Jurkat, Clone E6-1 (cell line): ENCODE data around the gene SAMD9L.
A peak's percentile ranks its signal among the peaks of the same experiment; 100 is the strongest.
"Not testable (repeated sequence)": the region's sequence is repeated elsewhere in the genome, so short reads cannot be mapped to it uniquely, and the experiment has no call there.

ENCODE experiments used
- DNase-seq: peaks from one replicate; pipeline ENCODE4 v3.0.0-alpha.2; 2011; ENCODE audit warnings: low read depth, low spot score
- H3K4me3 ChIP-seq: 2 replicates; pipeline ENCODE4 v1.5.1; 2011; ENCODE audit warnings: mild to moderate bottlenecking, low read length, control low read depth, moderate library complexity

The SAMD9L gene

DNA sequence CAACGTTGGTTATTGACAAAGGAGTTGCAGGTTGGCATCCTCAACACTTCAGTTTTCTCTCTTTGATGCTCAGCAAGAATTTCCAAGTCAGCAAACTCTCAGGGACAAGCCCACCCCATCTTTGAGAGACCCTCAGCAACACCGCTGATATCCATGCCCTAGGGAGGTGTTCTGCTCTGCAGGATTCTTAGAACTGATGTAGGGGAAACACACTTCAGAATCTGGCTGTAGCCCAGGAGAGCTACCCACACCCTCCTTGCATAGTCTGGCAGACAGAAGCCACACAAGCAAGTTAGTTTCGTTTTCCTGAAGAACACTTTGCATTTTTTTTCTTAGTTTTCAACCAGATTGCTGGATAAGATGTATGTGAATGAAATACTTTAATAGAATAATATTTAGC is 822 bp downstream of the SAMD9L start:
- peak overlapping the region; percentile 49 for H3K4me3 ChIP-seq
- DNase-seq: peak; percentile 60

DNA sequence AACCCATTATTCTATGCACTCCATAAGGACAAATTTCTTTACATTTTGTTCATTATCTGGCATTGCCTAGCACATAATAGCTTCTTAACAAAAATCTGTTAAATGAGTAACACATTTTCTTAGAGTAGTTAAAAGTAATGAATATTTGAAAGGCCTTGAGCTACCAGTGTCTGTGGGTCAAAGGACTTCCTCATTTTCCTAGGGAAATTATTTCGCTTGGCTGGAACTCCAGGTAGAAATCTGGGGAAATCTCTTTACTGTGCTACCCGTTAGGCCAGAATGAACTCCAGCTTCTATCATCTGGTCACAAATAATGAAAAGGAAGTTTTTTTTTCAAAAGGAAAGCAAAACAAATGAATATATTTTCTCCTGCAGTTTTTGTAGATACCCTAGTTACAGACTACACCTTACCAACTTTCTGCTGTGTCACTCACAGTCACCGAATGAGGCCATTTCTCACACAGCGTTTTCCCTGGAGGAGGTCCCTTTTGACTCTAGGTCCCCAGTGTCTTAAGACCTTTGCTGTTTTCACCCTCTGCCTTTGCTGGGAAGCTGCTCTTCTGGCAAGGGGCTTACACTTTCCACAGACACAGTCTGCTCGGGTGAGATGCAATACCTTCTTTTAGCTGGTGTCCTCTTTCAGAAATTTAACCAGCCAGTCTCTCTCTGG is 1.6 kb downstream of the SAMD9L start:
- no peak for DNase-seq
- no peak overlapping the region for H3K4me3 ChIP-seq

DNA sequence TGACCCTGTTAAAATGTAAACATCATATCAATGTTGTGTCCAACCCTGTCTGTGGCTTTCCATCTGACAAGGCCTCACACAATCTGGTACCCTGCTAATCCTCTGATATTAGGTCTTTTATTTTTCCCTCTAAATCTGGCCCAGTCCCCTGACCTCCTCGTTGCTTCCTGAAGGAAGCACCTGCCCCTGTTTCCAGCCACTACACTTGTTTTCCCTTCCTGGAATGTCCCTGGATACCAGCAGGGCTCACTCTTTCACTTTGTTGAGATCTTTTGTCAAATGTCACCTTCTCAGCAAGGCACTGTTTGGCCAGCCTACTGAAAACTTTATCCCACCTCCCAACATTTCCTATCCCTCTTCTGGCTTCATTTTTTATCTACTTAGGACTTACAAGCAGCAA is 2.1 kb downstream of the SAMD9L start:
- no peak for DNase-seq
- H3K4me3 ChIP-seq: no peak overlapping the region

DNA sequence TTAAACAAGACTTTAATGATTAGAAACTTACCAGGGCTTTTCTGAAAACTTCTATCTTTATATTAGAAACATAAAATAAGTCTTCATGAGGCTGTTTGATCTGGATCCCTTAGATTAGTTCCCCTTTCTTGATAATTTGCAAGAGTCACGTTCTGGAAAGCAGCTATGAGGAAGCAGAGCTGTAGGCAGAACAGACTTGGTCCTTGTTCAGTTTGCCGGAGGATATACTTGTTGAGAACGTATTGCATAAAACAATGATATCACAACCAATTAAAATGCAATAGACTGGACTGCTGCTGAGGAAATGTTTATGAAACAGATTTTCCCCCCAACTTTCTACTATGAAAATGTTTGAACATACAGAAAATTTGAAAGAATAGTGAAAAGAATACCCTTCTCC is 2.8 kb downstream of the SAMD9L start:
- H3K4me3 ChIP-seq: no peak overlapping the region
- no peak for DNase-seq

DNA sequence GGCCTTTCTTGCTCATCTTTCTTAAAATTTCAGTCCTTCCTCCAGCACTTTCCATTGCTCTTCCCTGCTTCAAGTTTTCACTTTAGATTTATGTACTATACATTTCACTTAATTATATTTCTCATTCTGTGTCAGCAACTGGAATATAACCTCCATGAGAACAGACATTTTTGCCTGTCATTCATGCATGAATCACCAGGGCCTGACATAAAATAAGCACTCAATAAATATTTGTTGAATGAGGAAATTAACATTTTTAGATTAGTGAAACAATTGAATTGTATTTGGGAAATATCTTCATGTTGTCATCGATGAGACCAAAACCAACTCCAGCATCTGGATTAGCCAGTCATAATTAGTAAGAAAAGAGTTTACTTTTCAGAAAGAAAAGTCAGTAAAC is 6.1 kb downstream of the SAMD9L start:
- no peak for DNase-seq
- no peak overlapping the region for H3K4me3 ChIP-seq

DNA sequence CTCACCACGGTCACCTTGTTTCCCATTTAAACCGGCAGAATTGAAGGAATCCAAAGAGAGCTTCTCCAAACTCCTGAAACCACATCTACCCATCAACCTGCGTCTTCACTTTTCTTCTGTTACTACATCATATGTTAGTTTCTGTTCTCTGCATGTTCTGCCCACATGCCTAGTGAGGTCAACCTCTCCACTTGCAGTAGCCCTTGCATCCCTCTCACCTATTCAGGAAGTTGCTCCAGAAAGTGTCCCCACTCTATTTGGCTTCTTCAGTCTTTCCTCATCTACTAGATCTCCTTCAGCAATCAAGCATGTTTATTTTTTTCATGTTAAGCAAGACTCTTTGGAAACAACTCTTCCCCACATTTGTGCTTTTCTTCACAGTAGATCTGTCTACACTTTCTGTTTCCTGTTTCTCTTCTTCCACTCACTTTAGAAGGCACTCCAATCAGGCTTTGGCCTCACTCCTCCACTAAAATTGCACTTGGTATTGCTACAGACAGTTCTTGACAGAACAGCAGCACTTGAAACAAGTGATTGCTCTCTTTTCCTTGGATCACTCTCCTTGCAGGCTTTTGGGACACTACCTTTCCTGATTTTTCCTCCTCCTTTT is 7.5 kb downstream of the SAMD9L start:
- H3K4me3 ChIP-seq: no peak overlapping the region
- DNase-seq: no peak

DNA sequence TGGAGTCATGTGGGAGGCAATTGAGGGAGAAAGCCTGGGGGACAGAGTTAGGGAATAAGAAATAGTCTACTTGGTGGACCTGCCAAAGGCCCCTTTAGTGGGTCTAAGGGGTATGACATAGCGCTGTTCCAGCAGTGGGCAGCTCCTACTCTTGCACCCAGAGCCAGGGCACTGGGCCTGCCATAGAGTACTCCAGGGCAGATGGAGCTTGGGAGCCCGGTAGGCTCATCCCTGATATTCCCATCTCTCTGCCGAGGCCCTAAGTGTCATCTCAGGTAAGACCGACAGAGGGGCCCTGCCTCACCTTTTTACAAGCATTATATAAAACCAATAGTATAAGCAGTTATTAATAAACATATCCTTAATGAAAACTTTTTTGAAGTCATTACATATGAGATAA is 9.6 kb downstream of the SAMD9L start:
- no peak for DNase-seq
- H3K4me3 ChIP-seq: no peak overlapping the region

DNA sequence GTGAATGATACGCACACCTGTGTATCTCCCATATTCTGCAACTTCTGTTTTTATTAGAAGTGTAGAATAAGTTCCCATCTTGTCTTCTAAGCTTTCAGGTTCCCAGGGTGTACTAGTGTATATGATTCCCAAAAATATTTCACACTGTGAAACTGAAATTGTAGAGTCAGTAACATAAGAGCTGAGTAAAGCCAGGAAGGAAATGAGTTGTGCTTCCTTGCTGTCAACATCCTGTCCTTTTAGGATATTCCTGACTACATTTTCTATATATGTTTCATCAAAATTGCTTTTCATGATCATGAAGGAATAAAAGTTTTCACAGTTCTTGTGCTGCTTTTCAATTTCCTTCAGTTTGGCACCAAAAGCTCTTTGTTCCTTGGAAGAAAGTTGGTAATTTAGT is 15.2 kb downstream of the SAMD9L start:
- DNase-seq: no peak
- H3K4me3 ChIP-seq: no peak overlapping the region

DNA sequence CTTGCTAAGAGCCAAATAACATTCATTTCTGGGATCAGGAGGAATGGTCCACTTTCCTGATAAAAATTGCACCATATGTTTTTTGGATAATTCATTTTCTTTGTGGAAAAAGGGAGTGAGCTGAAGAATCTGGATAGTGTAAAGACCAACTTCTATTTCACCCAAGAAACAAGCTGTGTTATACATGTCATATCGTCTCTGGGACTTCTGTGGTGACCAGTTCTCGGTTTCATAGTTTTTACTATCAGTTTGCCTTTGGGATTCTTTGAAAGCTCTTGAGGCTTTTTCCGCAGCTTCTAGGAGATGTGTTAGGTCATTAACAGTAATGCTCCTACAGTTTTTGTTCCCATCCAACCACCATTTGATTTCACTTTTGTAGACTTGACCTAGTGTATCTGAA is 16.0 kb downstream of the SAMD9L start:
- H3K4me3 ChIP-seq: no peak overlapping the region
- DNase-seq: no peak

DNA sequence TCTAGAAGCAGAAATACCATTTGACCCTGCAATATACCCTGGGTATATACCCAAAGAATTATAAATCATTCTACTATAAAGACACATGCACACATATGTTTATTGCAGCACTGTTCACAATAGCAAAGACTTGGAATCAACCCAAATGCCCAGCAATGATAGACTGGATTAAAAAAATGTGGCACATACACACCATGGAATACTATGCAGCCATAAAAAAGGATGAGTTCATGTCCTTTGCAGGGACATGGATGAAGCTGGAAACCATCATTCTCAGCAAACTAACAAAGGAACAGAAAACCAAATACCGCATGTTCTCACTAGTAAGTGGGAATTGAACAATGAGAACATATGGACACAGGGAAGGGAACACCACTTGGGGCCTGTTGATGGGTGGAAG is 21.2 kb downstream of the SAMD9L start:
- DNase-seq, H3K4me3 ChIP-seq: not testable (repeated sequence)

DNA sequence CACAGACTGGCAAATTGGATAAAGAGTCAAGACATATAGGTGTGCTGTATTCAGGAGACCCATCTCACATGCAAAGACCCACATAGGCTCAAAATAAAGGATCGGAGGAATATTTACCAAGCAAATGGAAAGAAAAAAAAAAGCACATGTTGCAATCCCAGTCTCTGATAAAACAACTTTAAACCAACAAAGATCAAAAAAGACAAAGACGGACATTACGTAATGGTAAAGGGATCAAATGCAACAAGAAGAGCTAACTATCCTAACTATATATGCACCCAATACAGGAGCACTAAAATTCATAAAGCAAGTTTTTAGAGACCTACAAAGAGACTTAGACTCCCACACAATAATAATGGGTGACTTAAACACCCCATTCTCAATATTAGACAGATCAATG is 24.7 kb downstream of the SAMD9L start:
- not testable (repeated sequence) for H3K4me3 ChIP-seq, DNase-seq

DNA sequence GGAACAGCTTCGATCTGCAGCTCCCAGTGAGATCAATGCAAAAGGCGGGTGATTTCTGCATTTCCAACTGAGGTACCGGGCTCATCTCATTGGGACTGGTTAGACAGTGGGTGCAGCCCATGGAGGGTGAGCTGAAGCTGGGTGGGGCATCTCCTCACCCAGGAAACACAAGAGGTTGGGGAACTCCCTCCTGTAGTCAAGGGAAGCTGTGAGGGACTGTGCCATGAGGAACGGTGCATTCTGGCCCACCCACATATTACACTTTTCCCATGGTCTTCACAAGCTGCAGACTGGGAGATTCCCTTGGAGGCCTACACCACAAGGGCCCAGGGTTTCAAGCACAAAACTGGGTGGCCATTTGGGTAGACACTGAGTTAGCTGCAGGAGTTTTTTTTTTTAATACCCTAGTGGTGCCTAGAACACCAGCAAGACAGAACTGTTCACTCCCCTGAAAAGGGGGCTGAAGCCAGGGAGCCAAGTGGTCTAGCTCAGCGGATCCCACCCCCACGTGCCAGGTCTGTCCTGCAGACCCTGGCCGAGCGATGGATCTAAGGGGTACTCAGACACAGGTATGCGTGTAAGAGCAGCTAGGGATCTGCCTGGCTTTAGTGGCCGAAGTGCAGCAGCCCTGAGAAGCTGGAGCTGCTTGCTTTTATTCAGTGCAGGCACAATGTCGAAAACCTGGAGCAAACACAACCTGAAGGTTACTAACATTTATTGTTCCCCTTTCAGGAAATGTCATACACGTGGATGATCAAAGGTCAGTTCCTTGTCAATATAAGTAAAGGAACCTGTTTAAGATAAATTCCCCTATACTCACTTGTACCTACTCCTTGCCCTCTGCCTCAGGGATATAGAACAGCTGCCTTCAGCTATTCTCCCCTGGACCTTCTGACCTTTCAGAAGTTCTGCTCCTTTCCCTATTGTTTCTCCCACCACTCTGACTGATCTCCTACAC is 27.3 kb downstream of the SAMD9L start:
- H3K4me3 ChIP-seq: no peak overlapping the region
- DNase-seq: no peak

DNA sequence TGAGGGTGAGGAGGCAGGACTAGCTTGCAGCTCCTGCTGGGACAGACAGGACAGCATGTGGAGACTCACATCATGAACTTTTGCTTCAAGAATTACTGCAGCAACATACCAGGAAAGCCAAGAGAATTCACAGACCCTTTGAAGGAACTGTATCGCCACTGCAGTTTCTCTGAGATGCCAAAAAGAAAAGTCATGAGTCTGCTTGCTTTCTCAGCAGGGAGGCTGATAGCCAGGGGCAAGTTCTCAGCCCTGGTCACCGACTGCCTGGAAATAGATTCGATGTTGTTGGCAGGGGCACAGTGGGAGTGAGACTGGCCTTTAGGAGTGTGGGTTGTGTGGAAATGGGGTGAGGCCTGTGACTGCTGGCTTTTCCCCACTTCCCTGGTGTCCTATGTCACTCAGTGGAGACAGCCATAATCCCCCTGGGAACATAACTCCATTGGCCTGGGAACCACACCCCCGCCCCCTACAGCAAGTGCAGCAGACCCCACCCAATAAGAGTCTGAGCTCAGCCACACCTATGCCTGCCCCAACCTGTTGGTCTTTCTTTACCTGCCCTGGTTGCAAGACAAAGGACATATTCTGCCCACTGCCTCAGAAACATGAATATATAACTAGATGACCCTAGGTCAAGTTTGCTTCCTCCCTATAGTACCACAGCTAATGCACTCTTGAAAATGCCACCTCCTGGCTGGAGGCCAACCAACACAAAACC is 28.8 kb downstream of the SAMD9L start:
- DNase-seq: no peak
- no peak overlapping the region for H3K4me3 ChIP-seq

DNA sequence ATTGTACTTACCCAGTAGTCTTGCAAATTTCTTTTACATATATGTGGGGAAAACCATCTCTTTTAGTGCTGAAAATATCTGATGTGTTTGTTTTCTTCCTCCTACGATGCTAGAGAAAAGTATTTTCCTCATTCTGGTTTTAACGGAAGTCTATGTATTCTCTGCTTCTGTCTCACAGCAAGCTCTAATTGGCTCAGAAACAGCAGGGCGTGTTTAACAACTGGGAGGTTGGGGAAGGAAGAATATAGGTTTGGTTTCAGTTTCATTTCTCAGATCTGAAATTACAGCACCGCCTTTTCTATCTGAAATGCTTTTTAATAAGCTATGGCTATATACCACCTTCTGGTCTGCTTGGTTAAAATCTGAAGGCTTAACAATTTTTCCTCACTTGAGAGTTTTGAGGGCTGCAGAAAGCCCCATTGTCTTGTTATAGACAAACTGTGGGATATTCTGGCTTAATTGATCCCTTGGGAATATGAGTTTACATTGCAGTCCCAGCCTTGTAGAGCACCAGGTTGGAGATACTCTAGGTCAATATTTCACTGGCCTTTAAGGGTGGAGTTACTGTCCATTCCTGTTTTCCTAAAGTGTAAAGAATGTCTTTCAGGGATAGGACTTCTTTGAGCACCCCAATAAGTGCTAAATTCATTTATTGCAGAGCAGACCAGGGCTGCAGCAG is 30.2 kb downstream of the SAMD9L start, which contains the start of gene SAMD9:
SAMD9 (minus strand) TSS at position 128 of the 679 bp plus-strand sequence. CDS start 11,882 bp downstream, outside the sequence.
- peak within 1 kb of the TSS; percentile 50 for H3K4me3 ChIP-seq
- DNase-seq: peak; percentile 90

DNA sequence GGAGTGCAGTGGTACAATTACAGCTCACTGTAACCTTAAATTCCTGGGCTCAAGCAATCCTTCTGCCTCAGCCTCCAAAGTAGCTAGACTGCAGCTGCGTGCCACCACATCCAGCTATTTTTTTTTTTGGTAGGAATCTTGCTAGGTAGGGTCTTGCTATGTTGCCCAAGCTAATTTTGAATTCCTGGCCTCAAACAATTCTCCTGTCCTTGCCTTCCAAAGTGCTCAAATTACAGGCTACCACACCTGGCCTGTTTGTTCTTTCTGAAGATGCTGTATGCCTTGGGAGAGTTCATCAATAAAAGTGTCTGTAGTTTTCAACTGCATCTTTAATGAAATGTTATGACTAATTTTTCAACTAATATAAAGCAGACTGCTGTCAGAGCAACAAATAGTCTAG is 30.9 kb downstream of the SAMD9L start:
- no peak for DNase-seq
- peak overlapping the region; percentile 50 for H3K4me3 ChIP-seq

DNA sequence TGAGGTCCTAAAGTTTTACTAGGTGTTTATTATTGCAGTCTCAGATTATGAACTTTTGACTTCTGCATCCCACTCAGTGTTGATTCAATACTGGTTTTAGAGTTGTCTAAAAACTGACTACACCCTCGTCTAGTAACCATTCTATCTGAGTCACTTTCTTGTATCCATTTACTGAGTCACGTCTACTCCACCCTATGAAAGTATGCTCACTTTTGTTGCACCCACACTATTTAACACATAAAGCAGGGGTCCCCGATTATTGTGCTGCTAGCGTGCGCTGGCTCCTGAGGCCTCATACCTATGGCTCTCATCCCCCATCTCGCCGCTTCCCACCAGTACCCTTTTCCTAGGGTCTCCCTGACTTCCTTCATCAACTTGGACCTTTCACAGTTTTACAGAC is 32.4 kb downstream of the SAMD9L start:
- H3K4me3 ChIP-seq: no peak overlapping the region
- DNase-seq: no peak

DNA sequence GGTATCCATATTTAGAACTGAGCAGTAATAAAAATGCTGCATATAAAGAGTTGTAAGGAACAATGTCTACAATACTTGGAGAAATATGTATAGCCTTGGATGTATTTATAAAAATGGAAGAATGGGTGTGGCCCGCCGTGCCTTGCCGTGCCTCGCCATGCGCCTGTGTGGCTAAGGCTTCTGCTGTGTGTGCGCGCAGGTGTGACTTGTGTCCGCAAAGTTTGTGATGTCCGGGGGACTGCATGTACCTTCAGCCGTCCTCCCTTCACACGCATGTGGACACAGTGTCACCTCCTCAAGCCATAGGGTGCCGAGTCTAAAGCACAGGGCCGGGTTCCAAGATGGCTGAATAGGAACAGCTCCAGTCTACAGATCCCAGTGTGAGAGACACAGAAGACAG is 40.2 kb downstream of the SAMD9L start:
- H3K4me3 ChIP-seq: no peak overlapping the region
- DNase-seq: no peak

DNA sequence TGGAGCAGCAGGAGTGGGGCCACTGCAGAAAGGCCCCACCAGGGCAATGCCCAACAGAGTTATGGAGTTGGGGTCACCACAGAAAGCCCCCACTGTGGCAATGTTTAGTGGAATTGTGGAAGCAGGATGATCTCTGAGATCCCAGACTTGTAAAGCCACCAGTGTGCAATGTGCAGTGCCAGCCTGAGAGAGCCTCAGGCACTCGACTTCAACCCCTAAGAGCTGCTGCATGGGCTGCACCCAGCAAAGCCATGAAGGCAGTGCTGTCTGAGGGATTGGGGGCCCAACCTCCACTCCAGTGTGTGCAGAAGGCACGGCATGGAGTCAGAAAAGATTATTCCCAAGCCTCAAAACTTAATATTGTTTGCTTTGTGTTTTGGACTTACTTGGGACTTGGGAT is 50.8 kb downstream of the SAMD9L start:
- H3K4me3 ChIP-seq: no peak overlapping the region
- DNase-seq: no peak
